Measurements from ENCODE around the gene DCAF17. TPM values are rescaled to one million over a fixed set of nuclear protein-coding genes. Genes with fewer than 3 reads are reported as not detected.

The DCAF17 gene
- total RNA-seq, 5 donors from 2014 or later (not counting 1 experiment from before 2014, with no cell fraction given): 21.1 to 24.6 (median 23.9) TPM

- DNase-seq (no peak), ATAC-seq (replicated peaks in 1 of 4) (no peak)
- POLR2A ChIA-PET: no interaction called here
- 83% methylated on average over 2 of the region's 3 CpGs for WGBS (ENCODE audit: insufficient coverage)
- Histone ChIP-seq H3K27me3 (replicated peaks in 1 of 2; ENCODE audit: control insufficient read depth in 2 of 2, extremely low read depth in 1 of 2, insufficient read depth in 2 of 2, low read length in 1 of 2) (no peaks in the 10 kb centered on the region), H3K36me3 (ENCODE audit: control insufficient read depth in 2 of 2, extremely low read depth in 1 of 2, insufficient read depth in 1 of 2, low read length in 1 of 2) (peaks cover 0 to 57% of the 10 kb centered on the region in 2 donors), H3K4me1 (ENCODE audit: control insufficient read depth in 1 of 2, extremely low read depth in 1 of 2, insufficient read depth in 2 of 2, low read length in 2 of 2) (no peaks in the 10 kb centered on the region), H3K27ac (ENCODE audit: low read length) (no peak overlapping the region), H3K9me3 (no peaks in the 10 kb centered on the region), H3K4me3 (ENCODE audit: control insufficient read depth in 1 of 2, extremely low read depth in 1 of 2, low read length in 1 of 2) (no peak overlapping the region)
- H3K4me3 Mint-ChIP-seq: no peak overlapping the region
- H3K9me3 Mint-ChIP-seq: no peaks in the 10 kb centered on the region
- peaks cover 0 to 11% (median 6%) of the 10 kb centered on the region in 3 donors for H3K4me1 Mint-ChIP-seq
- no peaks in the 10 kb centered on the region for H3K27me3 Mint-ChIP-seq
- peaks cover 64% of the 10 kb centered on the region for H3K36me3 Mint-ChIP-seq
- CTCF ChIA-PET: no interaction called here
- no peak overlapping the region for H3K27ac Mint-ChIP-seq
Measured at GRCh38 chr2:171479154-171479814, 45.3 kb downstream of the DCAF17 start.

GRCh38 chr2:171480908-171481307 lies 46.9 kb downstream of the DCAF17 start:
- H3K27ac ChIP-seq (ENCODE audit: low read length): no peak overlapping the region
- ChIA-PET CTCF (no interaction called here), POLR2A (no interaction called here)
- Mint-ChIP-seq H3K9me3 (no peaks in the 10 kb centered on the region), H3K27ac (no peak overlapping the region), H3K27me3 (no peaks in the 10 kb centered on the region), H3K36me3 (peaks cover 64% of the 10 kb centered on the region), H3K4me1 (peaks cover 10 to 22% (median 16%) of the 10 kb centered on the region in 3 donors), H3K4me3 (no peak overlapping the region)
- ATAC-seq (replicated peaks in 1 of 4) (no peak), DNase-seq (no peak)
- peaks cover 0 to 42% of the 10 kb centered on the region in 2 donors for H3K36me3 ChIP-seq (ENCODE audit: control insufficient read depth in 2 of 2, extremely low read depth in 1 of 2, insufficient read depth in 1 of 2, low read length in 1 of 2)
- H3K9me3 ChIP-seq: no peaks in the 10 kb centered on the region
- no CpG with 5 or more reads among the region's 1 CpG for WGBS (ENCODE audit: insufficient coverage)
- no peaks in the 10 kb centered on the region for H3K27me3 ChIP-seq (replicated peaks in 1 of 2; ENCODE audit: control insufficient read depth in 2 of 2, extremely low read depth in 1 of 2, insufficient read depth in 2 of 2, low read length in 1 of 2)
- no peak overlapping the region for H3K4me3 ChIP-seq (ENCODE audit: control insufficient read depth in 1 of 2, extremely low read depth in 1 of 2, low read length in 1 of 2)
- no peaks in the 10 kb centered on the region for H3K4me1 ChIP-seq (ENCODE audit: control insufficient read depth in 1 of 2, extremely low read depth in 1 of 2, insufficient read depth in 2 of 2, low read length in 2 of 2)

GRCh38 chr2:171482308-171482707 lies 48.3 kb downstream of the DCAF17 start:
- H3K9me3 ChIP-seq: no peaks in the 10 kb centered on the region
- POLR2A ChIA-PET: interaction anchor here in 1 of 2 donors (0.6 kb wide), 1 partner anchor 294 kb away, joined by 3 read pairs; no protein-coding TSS in a partner anchor
- no peak for DNase-seq
- H3K36me3 ChIP-seq (ENCODE audit: control insufficient read depth in 2 of 2, extremely low read depth in 1 of 2, insufficient read depth in 1 of 2, low read length in 1 of 2): peaks cover 0 to 34% of the 10 kb centered on the region in 2 donors
- H3K36me3 Mint-ChIP-seq: peaks cover 70% of the 10 kb centered on the region
- H3K27ac ChIP-seq (ENCODE audit: low read length): no peak overlapping the region
- peaks cover 10 to 22% (median 16%) of the 10 kb centered on the region in 3 donors for H3K4me1 Mint-ChIP-seq
- H3K4me3 Mint-ChIP-seq: no peak overlapping the region
- ATAC-seq (replicated peaks in 1 of 4): no peak
- no peak overlapping the region for H3K4me3 ChIP-seq (ENCODE audit: control insufficient read depth in 1 of 2, extremely low read depth in 1 of 2, low read length in 1 of 2)
- H3K27me3 ChIP-seq (replicated peaks in 1 of 2; ENCODE audit: control insufficient read depth in 2 of 2, extremely low read depth in 1 of 2, insufficient read depth in 2 of 2, low read length in 1 of 2): no peaks in the 10 kb centered on the region
- H3K27me3 Mint-ChIP-seq: no peaks in the 10 kb centered on the region
- no peak overlapping the region for H3K27ac Mint-ChIP-seq
- CTCF ChIA-PET: no interaction called here
- H3K9me3 Mint-ChIP-seq: no peaks in the 10 kb centered on the region
- no peaks in the 10 kb centered on the region for H3K4me1 ChIP-seq (ENCODE audit: control insufficient read depth in 1 of 2, extremely low read depth in 1 of 2, insufficient read depth in 2 of 2, low read length in 2 of 2)

- Mint-ChIP-seq H3K27ac (no peak overlapping the region), H3K36me3 (peaks cover 71% of the 10 kb centered on the region), H3K4me1 (peaks cover 10 to 22% (median 16%) of the 10 kb centered on the region in 3 donors), H3K4me3 (no peak overlapping the region), H3K9me3 (peaks cover 0 to 2% (median 0%) of the 10 kb centered on the region in 3 donors), H3K27me3 (no peaks in the 10 kb centered on the region)
- Histone ChIP-seq H3K27ac (ENCODE audit: low read length) (no peak overlapping the region), H3K4me1 (ENCODE audit: control insufficient read depth in 1 of 2, extremely low read depth in 1 of 2, insufficient read depth in 2 of 2, low read length in 2 of 2) (no peaks in the 10 kb centered on the region), H3K4me3 (ENCODE audit: control insufficient read depth in 1 of 2, extremely low read depth in 1 of 2, low read length in 1 of 2) (no peak overlapping the region), H3K27me3 (replicated peaks in 1 of 2; ENCODE audit: control insufficient read depth in 2 of 2, extremely low read depth in 1 of 2, insufficient read depth in 2 of 2, low read length in 1 of 2) (no peaks in the 10 kb centered on the region), H3K36me3 (ENCODE audit: control insufficient read depth in 2 of 2, extremely low read depth in 1 of 2, insufficient read depth in 1 of 2, low read length in 1 of 2) (peaks cover 0 to 31% of the 10 kb centered on the region in 2 donors), H3K9me3 (no peaks in the 10 kb centered on the region)
- no peak for DNase-seq
- no peak for ATAC-seq (replicated peaks in 1 of 4)
- CTCF ChIA-PET: interaction anchor here in 1 of 2 donors (0.6 kb wide), 2 partner anchors 329 to 346 kb away, joined by 3 read pairs; no protein-coding TSS in a partner anchor
- POLR2A ChIA-PET: no interaction called here
- no CpG with 5 or more reads among the region's 3 CpGs for WGBS (ENCODE audit: insufficient coverage)
Measured at GRCh38 chr2:171482877-171483276, 48.9 kb downstream of the DCAF17 start.

GRCh38 chr2:171483793-171484192 lies 49.8 kb downstream of the DCAF17 start:
- no CpG with 5 or more reads among the region's 2 CpGs for WGBS (ENCODE audit: insufficient coverage)
- Mint-ChIP-seq H3K27ac (no peak overlapping the region), H3K36me3 (peaks cover 74% of the 10 kb centered on the region), H3K9me3 (peaks cover 0 to 8% (median 5%) of the 10 kb centered on the region in 3 donors), H3K4me3 (no peak overlapping the region), H3K27me3 (no peaks in the 10 kb centered on the region), H3K4me1 (peaks cover 10 to 22% (median 16%) of the 10 kb centered on the region in 3 donors)
- Histone ChIP-seq H3K27ac (ENCODE audit: low read length) (no peak overlapping the region), H3K4me3 (ENCODE audit: control insufficient read depth in 1 of 2, extremely low read depth in 1 of 2, low read length in 1 of 2) (no peak overlapping the region), H3K4me1 (ENCODE audit: control insufficient read depth in 1 of 2, extremely low read depth in 1 of 2, insufficient read depth in 2 of 2, low read length in 2 of 2) (no peaks in the 10 kb centered on the region), H3K27me3 (replicated peaks in 1 of 2; ENCODE audit: control insufficient read depth in 2 of 2, extremely low read depth in 1 of 2, insufficient read depth in 2 of 2, low read length in 1 of 2) (no peaks in the 10 kb centered on the region), H3K9me3 (no peaks in the 10 kb centered on the region), H3K36me3 (ENCODE audit: control insufficient read depth in 2 of 2, extremely low read depth in 1 of 2, insufficient read depth in 1 of 2, low read length in 1 of 2) (peaks cover 0 to 29% of the 10 kb centered on the region in 2 donors)
- ATAC-seq (replicated peaks in 1 of 4): no peak
- POLR2A ChIA-PET: no interaction called here
- CTCF ChIA-PET: no interaction called here
- no peak for DNase-seq

GRCh38 chr2:171485116-171485515 lies 51.1 kb downstream of the DCAF17 start:
- Histone ChIP-seq H3K4me1 (ENCODE audit: control insufficient read depth in 1 of 2, extremely low read depth in 1 of 2, insufficient read depth in 2 of 2, low read length in 2 of 2) (no peaks in the 10 kb centered on the region), H3K36me3 (ENCODE audit: control insufficient read depth in 2 of 2, extremely low read depth in 1 of 2, insufficient read depth in 1 of 2, low read length in 1 of 2) (peaks cover 0 to 21% of the 10 kb centered on the region in 2 donors), H3K4me3 (ENCODE audit: control insufficient read depth in 1 of 2, extremely low read depth in 1 of 2, low read length in 1 of 2) (no peak overlapping the region), H3K9me3 (peaks cover 2% of the 10 kb centered on the region), H3K27ac (ENCODE audit: low read length) (no peak overlapping the region), H3K27me3 (replicated peaks in 1 of 2; ENCODE audit: control insufficient read depth in 2 of 2, extremely low read depth in 1 of 2, insufficient read depth in 2 of 2, low read length in 1 of 2) (no peaks in the 10 kb centered on the region)
- Mint-ChIP-seq H3K27me3 (no peaks in the 10 kb centered on the region), H3K4me1 (peaks cover 10 to 22% (median 16%) of the 10 kb centered on the region in 3 donors), H3K27ac (peak overlapping the region; percentile 29 to 69), H3K9me3 (peaks cover 3 to 9% (median 9%) of the 10 kb centered on the region in 3 donors), H3K4me3 (no peak overlapping the region), H3K36me3 (peaks cover 68% of the 10 kb centered on the region)
- ATAC-seq (replicated peaks in 1 of 4): no peak
- WGBS (ENCODE audit: insufficient coverage): no CpG with 5 or more reads among the region's 1 CpG
- DNase-seq: no peak
- ChIA-PET CTCF (no interaction called here), POLR2A (interaction anchor here in 1 of 2 donors (0.6 kb wide), 1 partner anchor 20 kb away, joined by 3 read pairs; no protein-coding TSS in a partner anchor)

Measured in T-cell (primary cell).